A673 (cell line): ENCODE data around the gene MYO1E.

Experiments
- EZH2 ChIP-seq: fragments of 200-600 bp; sonication (generic); IDR thresholded peaks from 2 replicates; pipeline ENCODE4 v1.6.1; 2017; ENCODE audit warnings: borderline replicate concordance, low read depth, mild to moderate bottlenecking, mixed read lengths, antibody characterized with exemption, low read length; ENCODE audit not compliant: poor library complexity, severe bottlenecking
- TF ChIP-seq, protein P1 (sequence below): fragments of 300-800, 200-600 bp; sonication (generic); conservative IDR thresholded peaks from 2 replicates; pipeline ENCODE4 v1.5.1; 2017; ENCODE audit warnings: low read depth, mild to moderate bottlenecking, antibody characterized with exemption, low read length, moderate library complexity, mixed read lengths

DNA sequence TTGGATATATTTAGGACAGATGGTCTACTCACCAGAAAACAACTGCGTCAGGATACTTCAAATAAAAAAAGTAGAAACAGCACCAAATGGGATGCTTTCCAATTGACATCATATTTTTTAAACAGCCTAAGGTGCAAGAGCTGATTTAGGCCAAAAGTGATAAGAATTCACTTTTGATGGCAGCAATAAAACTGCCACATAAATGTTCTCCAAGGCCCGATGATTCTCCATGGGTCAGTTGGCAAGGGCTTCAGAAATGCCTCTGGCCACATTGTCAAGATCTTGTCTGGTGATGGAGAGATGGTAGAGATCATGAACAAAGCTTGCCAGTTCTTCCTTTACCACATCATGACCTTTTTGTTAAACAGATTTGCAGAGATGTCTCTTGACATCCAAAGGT lies 127.1 kb downstream of the MYO1E start:
- TF ChIP-seq, protein P1, sequence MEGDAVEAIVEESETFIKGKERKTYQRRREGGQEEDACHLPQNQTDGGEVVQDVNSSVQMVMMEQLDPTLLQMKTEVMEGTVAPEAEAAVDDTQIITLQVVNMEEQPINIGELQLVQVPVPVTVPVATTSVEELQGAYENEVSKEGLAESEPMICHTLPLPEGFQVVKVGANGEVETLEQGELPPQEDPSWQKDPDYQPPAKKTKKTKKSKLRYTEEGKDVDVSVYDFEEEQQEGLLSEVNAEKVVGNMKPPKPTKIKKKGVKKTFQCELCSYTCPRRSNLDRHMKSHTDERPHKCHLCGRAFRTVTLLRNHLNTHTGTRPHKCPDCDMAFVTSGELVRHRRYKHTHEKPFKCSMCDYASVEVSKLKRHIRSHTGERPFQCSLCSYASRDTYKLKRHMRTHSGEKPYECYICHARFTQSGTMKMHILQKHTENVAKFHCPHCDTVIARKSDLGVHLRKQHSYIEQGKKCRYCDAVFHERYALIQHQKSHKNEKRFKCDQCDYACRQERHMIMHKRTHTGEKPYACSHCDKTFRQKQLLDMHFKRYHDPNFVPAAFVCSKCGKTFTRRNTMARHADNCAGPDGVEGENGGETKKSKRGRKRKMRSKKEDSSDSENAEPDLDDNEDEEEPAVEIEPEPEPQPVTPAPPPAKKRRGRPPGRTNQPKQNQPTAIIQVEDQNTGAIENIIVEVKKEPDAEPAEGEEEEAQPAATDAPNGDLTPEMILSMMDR, result no peak
- TF ChIP-seq EZH2, result no peak
